Measurements from ENCODE around the gene ARPC5.

ARPC5 gene

DNA sequence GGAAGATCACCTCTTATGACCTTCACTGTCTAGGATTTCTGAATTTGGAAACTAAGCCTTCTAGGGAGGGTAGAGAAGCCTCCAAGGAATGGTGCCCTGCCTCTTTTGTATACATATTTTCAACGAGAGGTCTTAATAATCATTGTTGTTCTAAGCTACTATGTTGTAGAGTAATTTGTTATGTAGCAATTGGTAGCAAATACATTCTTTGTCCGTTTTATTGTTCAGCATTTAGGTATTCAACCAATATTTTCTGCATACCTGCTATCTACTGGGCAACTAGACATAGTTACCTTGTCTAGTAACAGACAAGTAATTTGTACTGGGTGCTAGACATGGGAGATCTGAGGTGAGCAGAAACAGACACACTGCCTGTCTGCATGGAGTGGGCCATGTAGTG is 24.6 kb downstream of the ARPC5 start:
- no peak overlapping the region for H2AFZ ChIP-seq (ENCODE audit: low read depth)
- TF ChIP-seq CTCF (conservative IDR thresholded peaks at IDR 0.05; ENCODE audit: low read depth, low read length), result no peak
- no peaks in the 10 kb centered on the region for H3K27me3 ChIP-seq (ENCODE audit: insufficient read depth, low read depth)

GRCh38 chr1:183609759-183610452 is 25.7 kb downstream of the ARPC5 start:
- Histone ChIP-seq H3K4me3 (IDR thresholded peaks at IDR 0.05; ENCODE audit: insufficient read depth, low read depth, low read length) (no peak overlapping the region), H4K20me1 (ENCODE audit: insufficient read depth) (no peaks in the 10 kb centered on the region), H3K36me3 (ENCODE audit: insufficient read depth) (no peaks in the 10 kb centered on the region), H3K27me3 (ENCODE audit: insufficient read depth, low read depth) (no peaks in the 10 kb centered on the region), H3K4me1 (ENCODE audit: low read depth, poor library complexity, severe bottlenecking) (no peaks in the 10 kb centered on the region), H2AFZ (ENCODE audit: low read depth) (no peak overlapping the region), H3K27ac (no peak overlapping the region), H3K79me2 (ENCODE audit: insufficient read depth, low read depth) (no peaks in the 10 kb centered on the region), H3K9ac (no peak overlapping the region), H3K4me2 (no peak overlapping the region)
- no peak for TF ChIP-seq CTCF (conservative IDR thresholded peaks at IDR 0.05; ENCODE audit: low read depth, low read length)

More for the DNA sequence above, 24.6 kb downstream of the ARPC5 start:
- Histone ChIP-seq H3K36me3 (ENCODE audit: insufficient read depth) (no peaks in the 10 kb centered on the region), H3K4me3 (IDR thresholded peaks at IDR 0.05; ENCODE audit: insufficient read depth, low read depth, low read length) (no peak overlapping the region), H3K79me2 (ENCODE audit: insufficient read depth, low read depth) (no peaks in the 10 kb centered on the region), H3K27ac (no peak overlapping the region), H4K20me1 (ENCODE audit: insufficient read depth) (no peaks in the 10 kb centered on the region), H3K4me2 (no peak overlapping the region), H3K9ac (no peak overlapping the region), H3K4me1 (ENCODE audit: low read depth, poor library complexity, severe bottlenecking) (no peaks in the 10 kb centered on the region)

GRCh38 chr1:183609313-183609712 is 26.3 kb downstream of the ARPC5 start:
- Histone ChIP-seq H3K27me3 (ENCODE audit: insufficient read depth, low read depth) (no peaks in the 10 kb centered on the region), H3K79me2 (ENCODE audit: insufficient read depth, low read depth) (no peaks in the 10 kb centered on the region), H3K36me3 (ENCODE audit: insufficient read depth) (no peaks in the 10 kb centered on the region), H3K4me1 (ENCODE audit: low read depth, poor library complexity, severe bottlenecking) (no peaks in the 10 kb centered on the region), H3K9ac (no peak overlapping the region), H3K4me2 (no peak overlapping the region), H3K4me3 (IDR thresholded peaks at IDR 0.05; ENCODE audit: insufficient read depth, low read depth, low read length) (no peak overlapping the region), H2AFZ (ENCODE audit: low read depth) (no peak overlapping the region), H4K20me1 (ENCODE audit: insufficient read depth) (no peaks in the 10 kb centered on the region), H3K27ac (no peak overlapping the region)
- peak; percentile 37; the same call in 1 of the 2 replicates for TF ChIP-seq CTCF (conservative IDR thresholded peaks at IDR 0.05; ENCODE audit: low read depth, low read length)

- Histone ChIP-seq H2AFZ (ENCODE audit: low read depth) (no peak overlapping the region), H3K9ac (no peak overlapping the region), H3K36me3 (ENCODE audit: insufficient read depth) (no peaks in the 10 kb centered on the region), H3K4me3 (IDR thresholded peaks at IDR 0.05; ENCODE audit: insufficient read depth, low read depth, low read length) (no peak overlapping the region), H3K27me3 (ENCODE audit: insufficient read depth, low read depth) (no peaks in the 10 kb centered on the region), H3K4me1 (ENCODE audit: low read depth, poor library complexity, severe bottlenecking) (no peaks in the 10 kb centered on the region), H3K79me2 (ENCODE audit: insufficient read depth, low read depth) (no peaks in the 10 kb centered on the region), H3K27ac (no peak overlapping the region), H4K20me1 (ENCODE audit: insufficient read depth) (no peaks in the 10 kb centered on the region), H3K4me2 (no peak overlapping the region)
- TF ChIP-seq CTCF (conservative IDR thresholded peaks at IDR 0.05; ENCODE audit: low read depth, low read length), result no peak
These were observed 28.1 kb downstream of the ARPC5 start for GRCh38 chr1:183607322-183607980.

Data from KMS-11 (cell line).